PC-9 (cell line): ENCODE measurements around the gene VPS8. TPM values are rescaled to one million over a fixed set of nuclear protein-coding genes. Genes with fewer than 3 reads are reported as not detected.

Source experiments
- BruUV-seq: library from RNA; stranded (reverse); fragments of 400-500 nt; replicated peaks from 2 replicates; lab custom pipeline; 2021; lab: Mats Ljungman, UMichigan
- CTCF ChIA-PET: fragments of 300-600 bp; sonication (Branson Sonifier 250); formaldehyde crosslinking; loops from one replicate; lab custom pipeline; 2022; ENCODE audit warnings: antibody characterized with exemption; lab: Charles Lee
- POLR2A ChIA-PET: fragments of 300-600 bp; sonication (Branson Sonifier 250); formaldehyde crosslinking; loops from one replicate; lab custom pipeline; 2022; ENCODE audit warnings: antibody characterized with exemption; ENCODE audit not compliant: unreplicated experiment; lab: Charles Lee
- DNase-seq, 2 experiments: peaks; one replicate each; pipeline versions ENCODE4 v3.0.0 to v3.0.0-alpha.2; 2015 to 2022; ENCODE audit warnings: mixed read lengths in 1 of 2
- H2AFZ ChIP-seq: fragments of 200-600 bp; sonication (generic); 2 replicates; pipeline ENCODE4 v1.8.1; 2017; ENCODE audit warnings: antibody characterized with exemption
- H3F3A ChIP-seq: fragments of 200-600 bp; sonication (generic); 2 replicates; pipeline ENCODE4 v1.8.1; 2017; ENCODE audit warnings: antibody characterized with exemption, mild to moderate bottlenecking, low read depth; ENCODE audit not compliant: insufficient read depth
- H3K27ac ChIP-seq: fragments of 200-600 bp; sonication (generic); 2 replicates; pipeline ENCODE4 v1.6.1; 2016; ENCODE audit warnings: mixed run types
- H3K27me3 ChIP-seq: fragments of 200-600 bp; sonication (generic); 2 replicates; pipeline ENCODE4 v1.6.1; 2016; ENCODE audit warnings: low read depth, mixed run types; ENCODE audit not compliant: insufficient read depth
- H3K36me3 ChIP-seq: fragments of 200-600 bp; sonication (generic); 2 replicates; pipeline ENCODE4 v1.6.1; 2016; ENCODE audit warnings: low read depth, mixed run types
- H3K4me1 ChIP-seq: fragments of 200-600 bp; sonication (generic); replicated peaks from 2 replicates; pipeline ENCODE4 v1.6.1; 2016; ENCODE audit warnings: mixed run types; ENCODE audit not compliant: insufficient read depth
- H3K4me2 ChIP-seq: fragments of 200-600 bp; sonication (generic); 2 replicates; pipeline ENCODE4 v1.6.1; 2017; ENCODE audit warnings: mixed run types
- H3K4me3 ChIP-seq: fragments of 200-600 bp; sonication (generic); 2 replicates; pipeline ENCODE4 v1.6.1; 2016; ENCODE audit warnings: mixed run types
- H3K79me2 ChIP-seq: fragments of 200-600 bp; sonication (generic); 2 replicates; pipeline ENCODE4 v1.6.1; 2017; ENCODE audit warnings: low read depth, mixed run types
- H3K9me2 ChIP-seq: fragments of 200-600 bp; sonication (generic); 2 replicates; pipeline ENCODE4 v1.8.1; 2017; ENCODE audit warnings: mild to moderate bottlenecking; ENCODE audit not compliant: insufficient read depth
- H3K9me3 ChIP-seq: fragments of 200-600 bp; sonication (generic); 2 replicates; pipeline ENCODE4 v1.8.1; 2016; ENCODE audit warnings: low read depth; ENCODE audit not compliant: insufficient read depth
- H4K20me1 ChIP-seq: fragments of 200-600 bp; sonication (generic); 2 replicates; pipeline ENCODE4 v1.8.1; 2017; ENCODE audit not compliant: insufficient read depth
- EZH2 ChIP-seq: fragments of 200-600 bp; sonication (generic); IDR thresholded peaks from 2 replicates; pipeline ENCODE4 v1.8.0; 2017; ENCODE audit warnings: antibody characterized with exemption, low read depth
- intact Hi-C: fragments of 100-400 bp; cut with micrococcal nuclease; formaldehyde crosslinking; loops from one replicate; pipeline ENCODE4 v1.10.0; 2022; ENCODE audit not compliant: unreplicated experiment
- total RNA-seq: library from RNA; stranded (reverse); gene quantifications from 2 replicates; pipeline ENCODE4 v1.2.3, GENCODE V29; 2021
- TF ChIP-seq, protein P1 (sequence below): fragments of 200-600 bp; sonication (generic); conservative IDR thresholded peaks from 2 replicates; pipeline ENCODE4 v1.6.1; 2017; ENCODE audit warnings: mixed run types, antibody characterized with exemption, mild to moderate bottlenecking, moderate library complexity

Gene VPS8
- total RNA-seq, 1 experiment from 2014 or later = 80.8 TPM

DNA sequence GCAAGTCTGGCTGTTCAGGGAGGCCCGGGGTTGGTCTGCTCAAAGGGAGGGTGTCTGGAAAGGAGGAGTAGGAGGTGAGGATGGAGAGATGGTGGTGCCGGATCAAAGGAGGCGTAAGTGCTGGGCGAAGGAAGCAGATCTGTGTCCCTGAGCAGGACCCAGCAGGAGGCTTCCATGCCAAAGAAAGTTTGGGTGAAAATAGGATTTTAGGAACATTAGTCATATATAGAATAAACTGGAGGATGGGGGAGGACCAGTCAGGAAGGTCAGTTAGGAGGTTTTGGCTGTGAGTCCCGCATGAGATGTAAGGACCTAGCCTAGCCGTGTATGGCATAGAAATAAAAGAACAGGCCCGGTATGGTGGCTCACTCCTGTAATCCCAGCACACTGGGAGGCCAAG, 28.6 kb upstream of the VPS8 start:
- Histone ChIP-seq H3K9me2 (no peaks in the 10 kb centered on the region), H3K27ac (no peak overlapping the region), H3K9me3 (no peaks in the 10 kb centered on the region), H3K4me1 (0 out of 2 replicates have a peak, but pooled peaks cover under 1% of the 10 kb centered on the region), H2AFZ (no peak overlapping the region), H3K79me2 (no peaks in the 10 kb centered on the region), H3K4me3 (no peak overlapping the region), H3F3A (no peaks in the 10 kb centered on the region), H3K36me3 (no peaks in the 10 kb centered on the region), H3K27me3 (peaks cover 35% of the 10 kb centered on the region), H4K20me1 (no peaks in the 10 kb centered on the region), H3K4me2 (no peak overlapping the region)
- intact Hi-C loops = no loop called here
- no TSS peak for BruUV-seq
- DNase-seq = no peak
- ChIA-PET POLR2A (interaction anchor here (0.6 kb wide), 1 partner anchor 222 kb away, joined by 3 read pairs; the partner anchor contains the start of gene EPHB3), CTCF (interaction anchor here (0.7 kb wide), 1 partner anchor 459 kb away, joined by 8 read pairs; no protein-coding TSS in a partner anchor)
- TF ChIP-seq, protein P1, sequence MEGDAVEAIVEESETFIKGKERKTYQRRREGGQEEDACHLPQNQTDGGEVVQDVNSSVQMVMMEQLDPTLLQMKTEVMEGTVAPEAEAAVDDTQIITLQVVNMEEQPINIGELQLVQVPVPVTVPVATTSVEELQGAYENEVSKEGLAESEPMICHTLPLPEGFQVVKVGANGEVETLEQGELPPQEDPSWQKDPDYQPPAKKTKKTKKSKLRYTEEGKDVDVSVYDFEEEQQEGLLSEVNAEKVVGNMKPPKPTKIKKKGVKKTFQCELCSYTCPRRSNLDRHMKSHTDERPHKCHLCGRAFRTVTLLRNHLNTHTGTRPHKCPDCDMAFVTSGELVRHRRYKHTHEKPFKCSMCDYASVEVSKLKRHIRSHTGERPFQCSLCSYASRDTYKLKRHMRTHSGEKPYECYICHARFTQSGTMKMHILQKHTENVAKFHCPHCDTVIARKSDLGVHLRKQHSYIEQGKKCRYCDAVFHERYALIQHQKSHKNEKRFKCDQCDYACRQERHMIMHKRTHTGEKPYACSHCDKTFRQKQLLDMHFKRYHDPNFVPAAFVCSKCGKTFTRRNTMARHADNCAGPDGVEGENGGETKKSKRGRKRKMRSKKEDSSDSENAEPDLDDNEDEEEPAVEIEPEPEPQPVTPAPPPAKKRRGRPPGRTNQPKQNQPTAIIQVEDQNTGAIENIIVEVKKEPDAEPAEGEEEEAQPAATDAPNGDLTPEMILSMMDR = no peak
- no peak for TF ChIP-seq EZH2

DNA sequence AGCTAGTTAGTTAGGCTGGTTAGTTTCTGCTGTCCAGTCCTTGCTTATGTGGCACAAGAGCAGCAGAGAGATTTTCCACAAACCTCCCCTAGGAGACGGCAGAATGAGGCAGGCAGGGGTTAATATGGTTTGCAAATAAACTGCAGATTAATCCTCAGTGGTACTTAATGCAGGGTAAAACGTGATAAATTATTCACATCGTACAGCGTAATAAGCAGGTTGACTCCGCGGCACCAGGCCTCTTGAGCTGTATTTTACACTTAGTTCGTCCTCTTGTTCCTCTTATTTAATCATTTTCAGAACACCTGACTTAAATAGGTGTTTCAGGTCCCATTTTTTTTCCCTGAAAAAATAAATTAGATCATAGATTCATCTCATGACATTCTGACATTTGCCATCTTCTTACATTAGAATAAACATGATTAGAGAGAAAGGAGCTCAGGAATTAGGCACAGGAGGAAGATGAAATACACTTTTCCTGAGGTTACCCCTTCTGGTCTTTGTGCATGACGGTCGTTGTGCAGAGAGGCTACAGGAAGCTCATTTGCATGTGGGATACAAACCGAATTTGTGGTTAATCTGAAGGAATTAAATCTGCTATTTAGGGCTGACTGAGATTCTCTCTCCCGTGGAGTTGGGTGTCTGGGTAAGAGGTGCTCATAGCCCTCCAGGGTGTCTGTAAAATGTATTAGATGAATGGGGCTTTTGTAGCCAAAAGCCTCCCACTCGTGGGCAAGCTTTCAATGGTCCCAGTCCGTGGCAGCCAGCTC, 27.1 kb upstream of the VPS8 start:
- Histone ChIP-seq H3K4me3 (no peak overlapping the region), H3K27me3 (peaks cover 24% of the 10 kb centered on the region), H3K9me2 (no peaks in the 10 kb centered on the region), H3F3A (no peaks in the 10 kb centered on the region), H3K36me3 (no peaks in the 10 kb centered on the region), H3K4me1 (0 out of 2 replicates have a peak, but pooled peaks cover 4% of the 10 kb centered on the region), H4K20me1 (no peaks in the 10 kb centered on the region), H3K4me2 (no peak overlapping the region), H2AFZ (no peak overlapping the region), H3K27ac (no peak overlapping the region), H3K79me2 (no peaks in the 10 kb centered on the region), H3K9me3 (no peaks in the 10 kb centered on the region)
- no peak for TF ChIP-seq EZH2
- TF ChIP-seq, protein P1 = no peak
- no peak for DNase-seq
- intact Hi-C loops = no loop called here
- ChIA-PET POLR2A (no interaction called here), CTCF (interaction anchor here (0.6 to 1.0 kb wide), 3 partner anchors 137 to 389 kb away, joined by 3 to 10 read pairs (median 3); partner anchors contain the start of gene EPHB3)
- no TSS peak for BruUV-seq

DNA sequence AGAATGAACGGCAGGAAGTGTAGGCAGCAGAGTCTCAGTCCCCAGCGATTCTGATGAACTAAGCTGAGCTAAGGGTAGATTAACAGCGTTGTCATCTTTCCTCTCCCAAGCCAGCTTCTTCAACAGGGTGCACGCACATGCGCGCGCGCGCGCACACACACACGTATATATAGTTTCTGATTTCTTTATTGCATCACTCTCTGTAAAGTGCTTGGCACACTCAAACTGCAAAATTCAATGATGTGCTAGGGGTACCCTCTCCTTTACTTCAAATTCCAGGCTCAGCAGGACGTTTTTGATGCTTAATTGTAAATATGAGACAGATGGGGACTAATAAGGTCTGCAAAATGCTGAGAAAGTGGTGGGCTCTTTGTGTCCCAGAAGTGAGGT, 26.1 kb upstream of the VPS8 start:
- CTCF ChIA-PET = interaction anchor here (1.9 kb wide), 1 partner anchor 225 kb away, joined by 7 read pairs; the partner anchor contains the start of gene EPHB3
- H3K4me3 ChIP-seq = no peak overlapping the region
- no peak for DNase-seq
- peaks cover 24% of the 10 kb centered on the region for H3K27me3 ChIP-seq
- H3K27ac ChIP-seq = no peak overlapping the region
- BruUV-seq = no TSS peak
- intact Hi-C loops = no loop called here
- no peaks in the 10 kb centered on the region for H3K36me3 ChIP-seq
- no peak overlapping the region for H2AFZ ChIP-seq
- H3K9me3 ChIP-seq = no peaks in the 10 kb centered on the region
- H4K20me1 ChIP-seq = no peaks in the 10 kb centered on the region
- TF ChIP-seq, protein P1 = no peak
- no peak for TF ChIP-seq EZH2
- H3K79me2 ChIP-seq = no peaks in the 10 kb centered on the region
- no peaks in the 10 kb centered on the region for H3F3A ChIP-seq
- H3K9me2 ChIP-seq = no peaks in the 10 kb centered on the region
- 0 out of 2 replicates have a peak, but pooled peaks cover 4% of the 10 kb centered on the region for H3K4me1 ChIP-seq
- H3K4me2 ChIP-seq = no peak overlapping the region
- POLR2A ChIA-PET = no interaction called here
